Lung microvascular endothelial cell (primary cell): Measurements from ENCODE around the gene ITM2B. TPM values are rescaled to one million over a fixed set of nuclear protein-coding genes. Genes with fewer than 3 reads are reported as not detected.

ENCODE experiments used
- DNase-seq, 2 donors: peaks; one replicate each; pipeline versions ENCODE4 v3.0.0 to v3.0.0-alpha.2; 2010; ENCODE audit warnings: low read depth in 2 of 2
- total RNA-seq: library from RNA; depleted of rRNA; stranded (reverse); fragments of >200 nt; gene quantifications from 2 replicates; pipeline ENCODE4 v1.2.1, GENCODE V29; 2014

ITM2B gene
- total RNA-seq, 1 donor from 2014 or later = 400 TPM

DNA sequence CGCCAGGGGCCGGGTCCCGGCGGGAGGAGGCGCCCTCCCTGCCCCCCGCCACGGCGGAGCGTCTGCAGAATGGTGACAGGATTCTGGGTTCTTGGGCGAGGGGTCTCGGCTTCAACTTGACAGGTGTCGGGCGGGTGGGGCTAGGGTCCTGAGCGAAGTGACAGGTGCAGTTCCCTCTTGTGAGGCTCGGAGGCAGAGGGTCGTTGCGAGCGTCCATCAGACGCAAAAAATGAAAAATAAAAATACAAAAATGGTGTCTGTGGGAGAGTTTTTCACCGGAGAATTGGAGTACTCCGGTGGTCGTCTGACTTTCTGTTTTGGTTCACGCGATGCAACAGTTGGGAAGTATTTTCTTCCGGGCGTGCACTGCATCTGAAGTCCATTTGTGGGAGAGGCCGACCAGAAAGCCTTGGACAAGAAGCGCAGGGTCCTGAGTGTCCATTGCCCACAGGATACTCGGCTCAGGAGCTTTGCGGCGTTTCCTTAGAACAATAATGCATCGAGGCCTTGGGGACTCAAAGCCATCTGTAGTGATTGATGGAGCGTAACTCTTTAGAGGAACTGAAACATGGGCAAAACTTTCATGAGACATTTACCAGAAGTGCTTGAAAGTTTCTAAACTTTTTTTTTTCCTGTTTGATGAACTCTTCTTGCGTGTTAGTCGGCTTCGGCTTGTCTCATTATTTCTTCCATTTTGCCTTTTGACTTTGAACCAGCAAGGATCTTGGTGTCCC, 71.3 kb downstream of the ITM2B start:
- DNase-seq = peak; percentile 56 to 72

DNA sequence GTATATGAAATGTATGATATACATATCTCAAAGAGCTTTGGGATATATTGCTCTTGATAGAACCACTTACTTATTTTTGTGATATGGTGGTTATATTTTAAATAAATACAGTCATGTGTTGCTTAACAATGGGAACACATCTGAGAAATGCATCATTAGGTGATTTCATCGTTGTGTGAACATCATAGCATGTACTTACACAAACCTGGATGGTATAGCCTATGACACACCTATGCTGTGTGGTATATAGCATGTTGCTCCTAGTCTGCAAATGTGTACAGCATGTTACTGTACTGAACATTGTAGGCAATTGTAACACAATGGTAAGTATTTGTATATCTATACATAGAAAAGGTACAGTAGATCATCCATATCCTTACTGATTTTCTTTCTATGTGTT, 78.2 kb downstream of the ITM2B start:
- DNase-seq = no peak

DNA sequence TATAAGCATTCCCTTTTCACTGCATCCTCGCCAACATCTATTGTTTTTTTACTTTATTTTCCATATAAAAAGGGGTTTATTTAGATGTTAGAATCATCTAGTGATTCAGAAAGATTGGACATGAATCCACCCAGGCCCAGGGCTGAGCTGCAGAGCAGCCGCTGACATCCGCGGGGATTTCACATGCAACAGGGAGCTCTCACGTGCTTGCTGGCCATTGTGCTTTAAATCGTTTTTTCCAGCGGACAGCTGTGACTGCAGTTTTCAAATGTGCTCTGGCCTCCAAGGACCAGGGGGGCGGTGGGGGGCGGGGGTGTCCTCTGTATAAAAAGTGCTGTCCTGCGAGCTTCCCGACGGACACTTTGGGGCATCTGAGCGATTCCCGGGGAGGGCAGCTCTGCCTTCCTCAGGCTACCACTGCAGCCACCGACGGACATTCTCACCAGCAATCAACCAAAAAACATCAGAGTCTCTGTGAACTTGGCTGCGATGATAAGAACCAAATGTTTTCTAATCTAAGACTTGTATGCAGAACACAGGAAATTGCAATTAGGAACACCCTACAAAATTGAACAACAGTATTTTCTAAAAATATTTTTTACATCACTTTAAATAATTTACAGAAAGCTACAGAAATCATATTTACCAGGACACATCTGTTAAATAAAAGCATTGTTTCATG, 83.1 kb downstream of the ITM2B start:
- DNase-seq = no peak

- DNase-seq = no peak
These were observed 84.0 kb downstream of the ITM2B start for GRCh38 chr13:48316826-48317510.

- DNase-seq = peak; percentile 19 to 26
These were observed 84.7 kb downstream of the ITM2B start for GRCh38 chr13:48317511-48318376.

- DNase-seq = no peak
These were observed 85.4 kb downstream of the ITM2B start for GRCh38 chr13:48318377-48318811.

GRCh38 chr13:48318821-48319511, 86.0 kb downstream of the ITM2B start:
- no peak for DNase-seq

Other genes starting within 250 kb of the ITM2B start
- gene SUCLA2, start 231.9 kb upstream of the ITM2B start, total RNA-seq = 25.7 and 29.2 TPM in 2 replicates
- gene NUDT15, start 195.5 kb upstream of the ITM2B start, total RNA-seq = 15.5 and 18.1 TPM in 2 replicates
- 21.8 and 27.8 TPM in 2 replicates for gene MED4, start 138.1 kb upstream of the ITM2B start, total RNA-seq
- 20.0 and 28.6 TPM in 2 replicates for gene RB1, start 70.5 kb downstream of the ITM2B start, total RNA-seq
- gene LPAR6, start 179.9 kb downstream of the ITM2B start, total RNA-seq = 19.6 and 25.6 TPM in 2 replicates